ENCODE data around the gene STX8.
A peak's percentile ranks its signal among the peaks of the same experiment; 100 is the strongest.

The STX8 gene

GRCh38 chr17:9298135-9298534 lies 277.5 kb downstream of the STX8 start:
- no peak for DNase-seq (ENCODE audit: low read depth, low spot score)

GRCh38 chr17:9294661-9295210 lies 280.9 kb downstream of the STX8 start:
- DNase-seq (ENCODE audit: low read depth, low spot score), result no peak

- no peak for DNase-seq (ENCODE audit: low read depth, low spot score)
These were observed 283.1 kb downstream of the STX8 start for GRCh38 chr17:9292561-9292941.

- no peak for DNase-seq (ENCODE audit: low read depth, low spot score)
These were observed 283.6 kb downstream of the STX8 start for GRCh38 chr17:9291912-9292560.

- no peak for DNase-seq (ENCODE audit: low read depth, low spot score)
These were observed 285.4 kb downstream of the STX8 start for GRCh38 chr17:9290226-9290613.

- DNase-seq (ENCODE audit: low read depth, low spot score), result no peak
These were observed 288.3 kb downstream of the STX8 start for GRCh38 chr17:9287306-9287705.

GRCh38 chr17:9286434-9286833 lies 289.2 kb downstream of the STX8 start:
- DNase-seq (ENCODE audit: low read depth, low spot score), result no peak

GRCh38 chr17:9285602-9286427 lies 289.8 kb downstream of the STX8 start:
- no peak for DNase-seq (ENCODE audit: low read depth, low spot score)

GRCh38 chr17:9284884-9285283 lies 290.7 kb downstream of the STX8 start:
- no peak for DNase-seq (ENCODE audit: low read depth, low spot score)

- DNase-seq (ENCODE audit: low read depth, low spot score), result no peak
These were observed 291.7 kb downstream of the STX8 start for GRCh38 chr17:9283909-9284308.

- DNase-seq (ENCODE audit: low read depth, low spot score), result no peak
These were observed 295.7 kb downstream of the STX8 start for GRCh38 chr17:9279893-9280292.

GRCh38 chr17:9274973-9275372 lies 300.6 kb downstream of the STX8 start:
- DNase-seq (ENCODE audit: low read depth, low spot score), result no peak

- peak; percentile 11 for DNase-seq (ENCODE audit: low read depth, low spot score)
These were observed 301.9 kb downstream of the STX8 start for GRCh38 chr17:9273428-9274391.

- no peak for DNase-seq (ENCODE audit: low read depth, low spot score)
These were observed 303.0 kb downstream of the STX8 start for GRCh38 chr17:9272501-9273200.

- DNase-seq (ENCODE audit: low read depth, low spot score), result no peak
These were observed 303.6 kb downstream of the STX8 start for GRCh38 chr17:9271989-9272388.

GRCh38 chr17:9270921-9271320 lies 304.7 kb downstream of the STX8 start:
- no peak for DNase-seq (ENCODE audit: low read depth, low spot score)

GRCh38 chr17:9269350-9270035 lies 306.1 kb downstream of the STX8 start:
- DNase-seq (ENCODE audit: low read depth, low spot score), result no peak

- no peak for DNase-seq (ENCODE audit: low read depth, low spot score)
These were observed 307.1 kb downstream of the STX8 start for GRCh38 chr17:9268546-9268945.

GRCh38 chr17:9266697-9267117 lies 308.9 kb downstream of the STX8 start:
- DNase-seq (ENCODE audit: low read depth, low spot score), result no peak

GRCh38 chr17:9266031-9266680 lies 309.5 kb downstream of the STX8 start:
- DNase-seq (ENCODE audit: low read depth, low spot score), result no peak

Data from activated naive CD8-positive, alpha-beta T cell treated with anti-CD3 and anti-CD28 coated beads, Interleukin-2, amount 50 U/mL, for 16 hours (primary cell).